Transverse colon (tissue), 4 donors: ENCODE measurements around the gene MTRF1L. TPM values are rescaled to one million over a fixed set of nuclear protein-coding genes. Genes with fewer than 3 reads are reported as not detected.

Experiments
- DNase-seq: peaks from one replicate; pipeline ENCODE4 v3.0.0-alpha.2; 2019
- H3K27ac ChIP-seq, 4 donors: fragments of 200-600 bp; sonication (generic); 2 replicates each; pipeline ENCODE4 v1.5.1; 2016 to 2018; ENCODE audit warnings: inconsistent platforms in 4 of 4
- H3K27me3 ChIP-seq: fragments of 200-600 bp; sonication (generic); 2 replicates; pipeline ENCODE4 v1.5.1; 2017; ENCODE audit warnings: inconsistent platforms
- H3K36me3 ChIP-seq, 4 donors: fragments of 200-600 bp; sonication (generic); 2 replicates each; pipeline ENCODE4 v1.5.1; 2017 to 2019; ENCODE audit warnings: inconsistent platforms in 4 of 4
- H3K4me1 ChIP-seq, 4 donors: fragments of 200-600 bp; sonication (generic); 2 replicates each; pipeline ENCODE4 v1.5.1; 2017 to 2020; ENCODE audit warnings: inconsistent platforms in 4 of 4
- H3K4me3 ChIP-seq, 4 donors: fragments of 200-600 bp; sonication (generic); 1 replicate in 1 of 4; 2 replicates in 3 of 4; pipeline versions ENCODE4 v1.5.1 to v1.6.1; 2017 to 2019; ENCODE audit warnings: inconsistent platforms in 4 of 4
- H3K9me3 ChIP-seq, 2 donors: fragments of 200-600 bp; sonication (generic); 2 replicates each; pipeline ENCODE4 v1.5.1; 2017 to 2019; ENCODE audit warnings: inconsistent platforms in 2 of 2
- CTCF ChIP-seq, 5 experiments: fragments of 200-600 bp in 3 of 5; fragments of 450-650 bp in 2 of 5; sonication (generic) in 3 of 5; IDR thresholded peaks; 1 replicate in 2 of 5; 2 replicates in 3 of 5; pipeline ENCODE4 v1.5.1; 2016 to 2017; ENCODE audit warnings: antibody characterized with exemption in 5 of 5, inconsistent platforms in 3 of 5, mild to moderate bottlenecking in 2 of 5, moderate library complexity in 1 of 5
- EP300 ChIP-seq: sonication (generic); formaldehyde crosslinking; IDR thresholded peaks from one replicate; pipeline ENCODE4 v1.6.1; 2017; ENCODE audit warnings: antibody characterized with exemption, low read depth
- POLR2A ChIP-seq: fragments of 450-650 bp; IDR thresholded peaks from one replicate; pipeline ENCODE4 v1.6.1; 2016; ENCODE audit warnings: antibody characterized with exemption, mild to moderate bottlenecking, moderate library complexity
- POLR2AphosphoS5 ChIP-seq, 3 donors: sonication (generic); formaldehyde crosslinking; IDR thresholded peaks; one replicate each; pipeline ENCODE4 v1.6.1; 2016; ENCODE audit warnings: antibody characterized with exemption in 3 of 3
- WGBS, 2 donors: methylation state at CpG; one replicate each; pipeline ENCODE4 v1.1.5; 2018; ENCODE audit warnings: low coverage in 1 of 2; 5-methylcytosine and 5-hydroxymethylcytosine counted together
- in situ Hi-C, 4 donors: fragments of 200-750 bp; cut with MboI; loops; one replicate each; pipeline versions ENCODE4 v1.15.0 to v1.15.1; 2017; ENCODE audit warnings: low sequenced_read_pairs in 3 of 4, low pct_ligation_motif_present in 1 of 4, low pct_unique_long_range_greater_than_20kb in 1 of 4
- intact Hi-C: fragments of 100-400 bp; cut with DNase I; formaldehyde crosslinking; loops from one replicate; pipeline ENCODE4 v1.15.1; 2023; ENCODE audit warnings: low total_unique reads
- total RNA-seq, 4 donors: library from RNA; depleted of rRNA; stranded (reverse); fragments of >200 nt; gene quantifications; one replicate each; pipeline ENCODE4 v1.1.0, GENCODE V29; 2016

The MTRF1L gene
- total RNA-seq, 4 donors from 2014 or later: 3.6 to 17.1 (median 15.9) TPM

GRCh38 chr6:153034139-153034538, 31.6 kb upstream of the MTRF1L start:
- Histone ChIP-seq H3K27me3 (no peaks in the 10 kb centered on the region), H3K36me3 (no peaks in the 10 kb centered on the region), H3K4me1 (peaks cover 0 to 9% (median 0%) of the 10 kb centered on the region in 4 donors), H3K27ac (no peak overlapping the region), H3K4me3 (no peak overlapping the region), H3K9me3 (no peaks in the 10 kb centered on the region)
- 89 to 98% methylated on average over 7 to 9 of the region's 9 CpGs for WGBS, 2 donors
- in situ Hi-C loops (loop anchor here in 3 of 4 donors (25.0 kb wide), 2 partner anchors 453 to 478 kb away; no protein-coding TSS in a partner anchor), intact Hi-C loops (no loop called here)
- no peak for TF ChIP-seq EP300
- TF ChIP-seq CTCF (IDR thresholded peaks at IDR 0.05): no peak
- TF ChIP-seq POLR2AphosphoS5 (IDR thresholded peaks at IDR 0.05): no peak
- no peak for TF ChIP-seq POLR2A
- no peak for DNase-seq

- Histone ChIP-seq H3K27ac (no peak overlapping the region), H3K9me3 (no peaks in the 10 kb centered on the region), H3K27me3 (no peaks in the 10 kb centered on the region), H3K36me3 (no peaks in the 10 kb centered on the region), H3K4me3 (no peak overlapping the region), H3K4me1 (peaks cover 0 to 9% (median 0%) of the 10 kb centered on the region in 4 donors)
- intact Hi-C loops: no loop called here
- TF ChIP-seq POLR2AphosphoS5 (IDR thresholded peaks at IDR 0.05): no peak
- TF ChIP-seq EP300: no peak
- TF ChIP-seq CTCF (IDR thresholded peaks at IDR 0.05): peak; percentile 29 to 52 (median 39)
- 66 to 67% methylated on average over 9 of the region's 9 CpGs for WGBS, 2 donors
- no peak for DNase-seq
- in situ Hi-C loops: loop anchor here in 3 of 4 donors (25.0 kb wide), 2 partner anchors 455 to 480 kb away; no protein-coding TSS in a partner anchor
Observed at GRCh38 chr6:153032255-153032882, 29.9 kb upstream of the MTRF1L start.

GRCh38 chr6:153031335-153031955, 28.9 kb upstream of the MTRF1L start:
- intact Hi-C loops (no loop called here), in situ Hi-C loops (loop anchor here in 3 of 4 donors (25.0 kb wide), 2 partner anchors 456 to 481 kb away; no protein-coding TSS in a partner anchor)
- TF ChIP-seq CTCF (IDR thresholded peaks at IDR 0.05) (no peak), POLR2AphosphoS5 (IDR thresholded peaks at IDR 0.05) (no peak), POLR2A (no peak), EP300 (no peak)
- H3K4me3 ChIP-seq: no peak overlapping the region
- no peak overlapping the region for H3K27ac ChIP-seq
- no peak for DNase-seq
- H3K9me3 ChIP-seq: no peaks in the 10 kb centered on the region
- H3K36me3 ChIP-seq: no peaks in the 10 kb centered on the region
- H3K4me1 ChIP-seq: peaks cover 0 to 9% (median 0%) of the 10 kb centered on the region in 4 donors
- H3K27me3 ChIP-seq: no peaks in the 10 kb centered on the region
- 34 to 50% methylated on average over 1 of the region's 1 CpG for WGBS, 2 donors

GRCh38 chr6:153028963-153029362, 26.5 kb upstream of the MTRF1L start:
- WGBS, 2 donors: 56 to 63% methylated on average over 4 of the region's 4 CpGs
- in situ Hi-C loops: loop anchor here in 3 of 4 donors (10.0 to 25.0 kb wide), 4 partner anchors 74 to 483 kb away; no protein-coding TSS in a partner anchor

More at GRCh38 chr6:153028963-153029362, 26.5 kb upstream of the MTRF1L start:
- Histone ChIP-seq H3K4me1 (peaks cover 0 to 9% (median 0%) of the 10 kb centered on the region in 4 donors), H3K4me3 (no peak overlapping the region), H3K9me3 (no peaks in the 10 kb centered on the region), H3K36me3 (no peaks in the 10 kb centered on the region), H3K27me3 (no peaks in the 10 kb centered on the region), H3K27ac (no peak overlapping the region)
- DNase-seq: no peak
- TF ChIP-seq CTCF (IDR thresholded peaks at IDR 0.05): no peak
- no peak for TF ChIP-seq POLR2AphosphoS5 (IDR thresholded peaks at IDR 0.05)
- TF ChIP-seq EP300: no peak
- TF ChIP-seq POLR2A: no peak
- intact Hi-C loops: loop anchor here (5.0 kb wide), 1 partner anchor 167 kb away; no protein-coding TSS in a partner anchor
